HUES6 (cell line): ENCODE measurements around the gene CGB3.

ENCODE experiments used
- H3K27ac ChIP-seq: 2 replicates; pipeline ENCODE4 v1.7.0; 2013; ENCODE audit warnings: low read depth, mild to moderate bottlenecking, low read length, inconsistent platforms
- H3K27me3 ChIP-seq: 2 replicates; pipeline ENCODE4 v1.6.1; 2013; ENCODE audit warnings: low read length; ENCODE audit not compliant: control insufficient read depth, insufficient read depth
- H3K36me3 ChIP-seq: 2 replicates; pipeline ENCODE4 v1.6.1; 2013; ENCODE audit warnings: low read length; ENCODE audit not compliant: control insufficient read depth, insufficient read depth
- H3K4me1 ChIP-seq: 2 replicates; pipeline ENCODE4 v1.6.1; 2013; ENCODE audit warnings: low read length; ENCODE audit not compliant: control insufficient read depth, insufficient read depth
- H3K4me3 ChIP-seq: 2 replicates; pipeline ENCODE4 v1.5.1; 2013; ENCODE audit warnings: low read depth, low read length
- H3K9ac ChIP-seq: one replicate; pipeline ENCODE4 v1.6.1; 2013; ENCODE audit warnings: mild to moderate bottlenecking, low read length
- H3K9me3 ChIP-seq: 2 replicates; pipeline ENCODE4 v1.6.1; 2013; ENCODE audit warnings: low read depth, low read length; ENCODE audit not compliant: control insufficient read depth, insufficient read depth

The CGB3 gene

DNA sequence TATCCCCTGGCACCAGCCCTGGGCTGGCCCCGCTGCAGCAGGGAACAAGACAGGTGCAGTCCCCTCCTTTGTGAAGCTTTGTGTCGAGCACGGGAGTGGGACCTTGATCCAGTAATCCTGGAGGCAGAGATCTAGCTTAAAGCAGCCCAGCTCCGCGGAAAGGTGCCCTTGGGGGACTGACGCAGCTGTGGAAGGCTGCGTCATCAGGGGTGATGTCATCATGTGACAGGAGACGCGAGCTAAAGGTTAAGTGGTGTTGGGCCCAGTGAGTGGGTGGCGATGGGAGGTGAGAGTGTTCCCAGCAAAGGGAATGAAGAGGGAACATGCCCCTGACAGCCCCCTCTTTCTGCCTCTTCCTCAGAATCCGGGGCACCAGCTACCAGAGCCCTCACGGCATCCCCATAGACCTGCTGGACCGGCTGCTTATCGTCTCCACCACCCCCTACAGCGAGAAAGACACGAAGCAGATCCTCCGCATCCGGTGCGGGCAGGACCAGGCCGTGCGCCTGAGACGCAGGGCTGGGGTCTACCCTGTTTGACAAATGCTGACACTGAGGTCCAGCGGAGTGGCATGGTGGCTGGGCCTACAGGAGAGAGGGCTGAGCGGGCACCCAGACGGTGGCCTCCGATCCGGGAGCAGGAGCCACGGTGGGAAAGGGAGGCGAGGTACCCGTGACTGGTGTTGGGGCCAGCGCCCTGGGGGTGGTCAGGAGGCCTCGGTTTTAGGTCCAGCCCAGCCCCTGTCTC, 9.8 kb downstream of the CGB3 start:
- Histone ChIP-seq H3K4me1 (peaks cover 11% of the 10 kb centered on the region), H3K27ac (no peak overlapping the region), H3K27me3 (peaks cover 15% of the 10 kb centered on the region), H3K9ac (no peak overlapping the region), H3K36me3 (peaks cover 69% of the 10 kb centered on the region), H3K4me3 (no peak overlapping the region), H3K9me3 (no peaks in the 10 kb centered on the region)

DNA sequence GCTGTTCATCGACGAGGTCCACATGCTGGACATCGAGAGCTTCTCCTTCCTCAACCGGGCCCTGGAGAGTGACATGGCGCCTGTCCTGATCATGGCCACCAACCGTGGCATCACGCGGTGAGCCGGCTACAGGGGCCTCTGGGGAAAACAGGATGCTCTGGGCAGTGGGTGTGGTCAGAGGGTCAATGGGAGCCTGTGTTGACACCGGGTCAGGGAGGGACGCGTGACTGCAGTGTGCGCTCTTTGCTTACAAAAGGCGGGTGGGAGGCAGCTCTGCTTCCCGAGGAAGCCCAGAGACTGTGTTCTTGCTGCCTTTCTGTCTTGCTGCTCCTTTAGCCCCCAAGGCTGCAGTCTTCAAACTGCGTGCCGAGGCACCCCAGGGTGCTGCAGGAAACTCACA, 12.9 kb downstream of the CGB3 start:
- no peak overlapping the region for H3K4me3 ChIP-seq
- H3K9ac ChIP-seq: no peak overlapping the region
- H3K27ac ChIP-seq: no peak overlapping the region
- no peaks in the 10 kb centered on the region for H3K27me3 ChIP-seq
- H3K4me1 ChIP-seq: no peaks in the 10 kb centered on the region
- no peaks in the 10 kb centered on the region for H3K9me3 ChIP-seq
- H3K36me3 ChIP-seq: peaks cover 81% of the 10 kb centered on the region

DNA sequence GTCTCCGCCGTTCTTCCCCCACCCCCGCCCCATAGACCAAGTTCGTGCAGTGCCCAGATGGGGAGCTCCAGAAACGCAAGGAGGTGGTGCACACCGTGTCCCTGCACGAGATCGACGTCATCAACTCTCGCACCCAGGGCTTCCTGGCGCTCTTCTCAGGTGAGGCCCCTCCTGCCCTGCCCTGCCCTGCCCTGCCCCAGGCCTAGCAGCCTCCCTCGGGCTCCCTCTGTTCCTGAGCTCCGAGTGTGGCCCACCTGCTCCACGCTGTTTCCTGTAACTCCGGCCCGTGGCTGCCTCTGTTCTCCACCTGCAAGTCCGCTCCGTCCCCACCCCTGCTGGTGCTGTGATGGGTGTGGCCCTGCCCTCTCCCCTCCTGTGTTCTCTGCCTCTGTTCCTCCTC, 13.7 kb downstream of the CGB3 start:
- H3K36me3 ChIP-seq: peaks cover 80% of the 10 kb centered on the region
- H3K4me3 ChIP-seq: no peak overlapping the region
- H3K9ac ChIP-seq: no peak overlapping the region
- H3K4me1 ChIP-seq: no peaks in the 10 kb centered on the region
- H3K9me3 ChIP-seq: no peaks in the 10 kb centered on the region
- H3K27me3 ChIP-seq: no peaks in the 10 kb centered on the region
- no peak overlapping the region for H3K27ac ChIP-seq

DNA sequence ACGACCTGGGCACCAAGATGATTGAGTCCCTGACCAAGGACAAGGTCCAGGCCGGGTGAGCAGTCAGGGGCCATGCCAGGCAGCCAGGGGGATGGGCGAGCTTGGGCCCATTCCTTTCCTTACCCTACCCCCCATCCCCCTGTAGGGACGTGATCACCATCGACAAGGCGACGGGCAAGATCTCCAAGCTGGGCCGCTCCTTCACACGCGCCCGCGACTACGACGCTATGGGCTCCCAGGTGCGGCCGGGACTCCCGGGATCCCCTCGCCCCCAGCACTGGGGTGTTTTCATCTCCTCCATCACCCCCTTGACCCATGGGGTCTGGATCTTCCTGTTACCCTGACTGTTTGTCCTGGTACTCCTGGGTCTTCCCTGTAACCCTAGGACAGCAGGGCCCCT, 14.3 kb downstream of the CGB3 start:
- Histone ChIP-seq H3K9me3 (no peaks in the 10 kb centered on the region), H3K9ac (no peak overlapping the region), H3K36me3 (peaks cover 80% of the 10 kb centered on the region)

DNA sequence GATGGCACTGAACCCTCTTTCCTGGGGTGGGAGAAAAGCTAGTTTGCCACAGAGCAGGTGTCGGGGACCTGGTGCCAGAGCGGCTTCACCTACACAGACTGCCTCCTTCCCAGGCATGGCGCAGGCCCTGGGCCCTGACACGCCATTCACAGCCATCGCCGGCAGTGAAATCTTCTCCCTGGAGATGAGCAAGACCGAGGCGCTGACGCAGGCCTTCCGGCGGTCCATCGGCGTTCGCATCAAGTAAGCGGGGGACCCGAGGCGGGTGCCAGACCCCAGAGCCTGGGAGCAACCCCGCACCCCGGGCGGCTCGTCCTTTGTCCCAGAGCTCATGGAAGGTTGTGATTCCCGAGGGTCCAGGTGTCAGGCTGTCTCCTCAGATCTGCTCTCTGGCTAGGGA, 17.2 kb downstream of the CGB3 start:
- Histone ChIP-seq H3K9ac (no peak overlapping the region), H3K27me3 (no peaks in the 10 kb centered on the region), H3K36me3 (peaks cover 79% of the 10 kb centered on the region), H3K4me3 (no peak overlapping the region), H3K4me1 (no peaks in the 10 kb centered on the region), H3K9me3 (no peaks in the 10 kb centered on the region), H3K27ac (no peak overlapping the region)

More for the DNA sequence above, 14.3 kb downstream of the CGB3 start:
- Histone ChIP-seq H3K27me3 (no peaks in the 10 kb centered on the region), H3K4me1 (no peaks in the 10 kb centered on the region), H3K4me3 (no peak overlapping the region), H3K27ac (no peak overlapping the region)

DNA sequence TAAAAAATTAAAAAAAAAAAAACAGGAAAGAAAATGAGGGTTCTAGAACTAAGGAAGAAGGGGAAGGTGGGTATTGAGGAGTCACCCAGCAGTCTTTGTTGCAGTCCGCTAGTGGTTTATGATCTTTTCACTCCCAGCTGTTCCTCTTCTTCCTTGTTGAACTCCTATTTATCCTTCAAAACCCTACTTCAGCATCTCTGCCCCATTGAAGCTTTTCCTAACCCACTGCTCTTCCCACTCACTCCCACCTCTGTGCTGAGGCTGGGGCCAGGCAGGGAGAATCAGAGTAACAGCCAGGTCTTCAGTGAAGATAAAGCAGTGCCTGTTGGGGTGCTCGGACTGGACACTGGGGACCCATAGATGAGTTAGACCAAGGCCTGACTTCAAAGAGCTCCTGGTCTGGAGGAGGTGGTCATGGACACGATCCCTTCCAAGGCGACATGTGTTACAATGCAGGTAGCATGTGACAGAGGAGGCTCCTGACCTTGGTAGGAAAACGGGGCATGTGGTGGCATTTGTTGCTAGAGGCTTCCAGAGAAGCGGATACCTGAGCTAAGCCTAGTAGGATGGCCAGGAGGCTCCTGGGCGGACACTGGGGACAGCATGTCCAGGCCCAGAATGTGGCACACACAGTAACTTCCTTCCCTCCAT, 19.0 kb downstream of the CGB3 start:
- Histone ChIP-seq H3K27me3 (no peaks in the 10 kb centered on the region), H3K4me1 (no peaks in the 10 kb centered on the region), H3K9me3 (no peaks in the 10 kb centered on the region), H3K4me3 (no peak overlapping the region), H3K36me3 (peaks cover 66% of the 10 kb centered on the region), H3K9ac (no peak overlapping the region), H3K27ac (no peak overlapping the region)

DNA sequence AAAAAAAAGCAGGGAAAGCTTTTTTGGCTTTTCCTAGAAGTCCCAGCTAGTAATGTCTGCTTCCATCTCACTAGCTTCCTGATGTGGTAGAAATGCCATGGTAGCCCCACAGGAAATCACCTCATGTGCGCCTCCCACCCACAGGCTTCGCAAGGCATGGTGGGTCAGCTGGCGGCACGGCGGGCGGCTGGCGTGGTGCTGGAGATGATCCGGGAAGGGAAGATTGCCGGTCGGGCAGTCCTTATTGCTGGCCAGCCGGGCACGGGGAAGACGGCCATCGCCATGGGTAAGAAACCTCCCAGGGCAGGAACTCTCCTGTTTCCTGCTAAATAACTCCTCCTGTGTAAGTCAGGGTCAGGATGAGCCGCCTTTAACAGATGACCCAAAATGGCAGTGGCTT, 20.0 kb downstream of the CGB3 start:
- no peaks in the 10 kb centered on the region for H3K27me3 ChIP-seq
- no peak overlapping the region for H3K27ac ChIP-seq
- peaks cover 6% of the 10 kb centered on the region; the same call in 1 of the 2 replicates for H3K4me1 ChIP-seq
- H3K4me3 ChIP-seq: no peak overlapping the region
- no peak overlapping the region for H3K9ac ChIP-seq
- H3K9me3 ChIP-seq: no peaks in the 10 kb centered on the region
- H3K36me3 ChIP-seq: peaks cover 57% of the 10 kb centered on the region

DNA sequence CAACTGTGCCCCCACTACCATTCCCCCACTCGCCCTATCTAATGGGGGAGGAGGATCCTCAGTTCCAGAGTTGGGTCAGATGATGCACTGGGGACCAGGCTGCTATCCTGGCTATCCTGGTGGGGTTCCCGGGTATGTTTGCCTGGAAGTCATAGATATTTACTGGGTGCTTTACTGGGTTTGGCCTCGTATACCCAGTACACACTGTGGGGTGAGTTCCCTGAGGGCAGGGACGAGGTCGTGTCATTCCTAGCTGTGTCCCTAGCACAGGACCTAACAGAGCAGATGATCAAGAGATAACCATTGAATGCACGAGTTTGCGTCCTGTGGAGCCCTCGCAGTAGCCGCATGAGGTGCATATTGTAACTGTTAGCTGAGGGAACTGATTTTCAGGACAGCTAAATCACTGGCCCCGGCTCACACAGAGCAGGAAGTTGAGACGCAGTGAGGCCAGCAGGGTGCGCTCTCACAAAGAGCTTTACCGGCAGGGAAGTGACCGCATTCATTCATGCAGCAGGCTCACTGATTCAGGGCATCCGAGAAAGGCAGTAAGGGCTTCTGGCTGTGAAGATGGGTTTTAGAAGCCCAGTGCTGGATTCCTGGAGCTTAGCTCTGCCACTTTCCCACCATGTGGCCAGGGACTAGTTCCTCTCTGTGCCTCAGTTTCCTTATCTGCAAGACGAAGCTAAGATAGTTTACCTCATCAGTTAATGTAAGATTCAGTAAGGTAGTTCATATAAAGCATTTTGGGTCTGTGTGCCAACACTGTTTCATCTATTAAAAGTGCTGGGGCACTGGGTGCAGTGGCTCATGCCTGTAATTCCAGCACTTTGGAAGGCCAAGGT, 24.4 kb downstream of the CGB3 start:
- no peak overlapping the region for H3K27ac ChIP-seq
- peaks cover 28% of the 10 kb centered on the region for H3K36me3 ChIP-seq
- no peak overlapping the region for H3K4me3 ChIP-seq
- H3K4me1 ChIP-seq: peaks cover 6% of the 10 kb centered on the region; the same call in 1 of the 2 replicates
- H3K9me3 ChIP-seq: no peaks in the 10 kb centered on the region
- H3K9ac ChIP-seq: no peak overlapping the region
- H3K27me3 ChIP-seq: no peaks in the 10 kb centered on the region

DNA sequence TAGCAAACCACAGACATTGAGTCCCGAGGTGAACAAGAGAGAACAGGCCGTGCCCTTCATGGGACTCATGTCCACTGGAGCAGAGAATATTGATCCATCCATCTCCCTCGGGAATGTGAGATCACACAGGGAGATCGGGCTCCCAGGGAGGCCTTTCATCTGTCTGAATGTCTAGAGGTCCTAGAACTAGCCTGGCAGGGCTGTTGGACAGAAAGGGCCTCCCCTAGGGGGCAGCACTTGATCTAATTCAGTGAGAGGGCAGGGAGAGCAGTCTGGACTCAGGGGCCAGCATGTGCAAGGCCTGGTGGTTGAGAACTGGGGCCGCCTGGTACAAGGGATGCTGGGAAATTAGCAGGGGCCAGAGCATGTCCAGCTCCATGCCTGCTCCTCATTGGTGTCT, 26.2 kb downstream of the CGB3 start:
- peaks cover 11% of the 10 kb centered on the region for H3K36me3 ChIP-seq

DNA sequence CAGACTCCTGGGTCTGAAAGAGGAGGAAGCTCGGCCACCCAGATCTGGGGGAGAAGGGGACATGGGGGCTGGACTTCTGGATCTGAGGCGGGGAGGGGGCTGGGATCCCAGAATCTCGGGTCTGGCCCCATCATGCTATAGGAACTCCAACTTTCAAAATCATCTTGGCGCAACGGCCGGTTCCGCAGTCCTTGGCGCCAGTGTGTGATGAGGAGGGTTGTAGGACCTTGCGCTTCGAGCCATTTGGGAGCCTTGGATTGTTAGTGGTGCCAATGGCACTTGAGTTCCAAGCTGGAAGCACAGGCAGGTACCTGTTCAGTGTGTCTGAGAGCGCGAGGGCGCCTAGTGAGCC, 30.1 kb downstream of the CGB3 start:
- H3K4me3 ChIP-seq: peak overlapping the region; percentile 98
- H3K27me3 ChIP-seq: no peaks in the 10 kb centered on the region
- peaks cover 16% of the 10 kb centered on the region; the same call in 1 of the 2 replicates for H3K4me1 ChIP-seq
- H3K27ac ChIP-seq: no peak overlapping the region; the same call in 1 of the 2 replicates
- H3K36me3 ChIP-seq: peaks cover 13% of the 10 kb centered on the region
- H3K9ac ChIP-seq: peak overlapping the region; percentile 70
- H3K9me3 ChIP-seq: no peaks in the 10 kb centered on the region

More for the DNA sequence above, 26.2 kb downstream of the CGB3 start:
- Histone ChIP-seq H3K27me3 (no peaks in the 10 kb centered on the region), H3K27ac (no peak overlapping the region), H3K4me1 (peaks cover 9% of the 10 kb centered on the region; the same call in 1 of the 2 replicates), H3K9me3 (no peaks in the 10 kb centered on the region), H3K4me3 (no peak overlapping the region), H3K9ac (no peak overlapping the region)
